ENCODE results near the gene ELMOD1. TPM values are rescaled to one million over a fixed set of nuclear protein-coding genes. Genes with fewer than 3 reads are reported as not detected.

Gene ELMOD1
- total and polyA plus RNA-seq, 2 of the 4 experiments (the other 2 are of a cell fraction): 0.18 to 0.29 TPM

GRCh38 chr11:107648242-107648641, 57.3 kb downstream of the ELMOD1 start:
- no peak overlapping the region for H2BK15ac ChIP-seq (ENCODE audit: low read depth, low read length)
- H2AFZ ChIP-seq (replicated peaks; ENCODE audit: low read length, poor library complexity): no peak overlapping the region
- no peak overlapping the region for H2AK9ac ChIP-seq (replicated peaks; ENCODE audit: low read depth, low read length, poor library complexity)
- DNase-seq: no peak
- H3K56ac ChIP-seq (ENCODE audit: extremely low read depth, insufficient read depth, low read length): no peak overlapping the region
- H3K4me2 ChIP-seq (ENCODE audit: low read depth, low read length): no peak overlapping the region
- ChIA-PET CTCF (interaction anchor here (0.6 kb wide), 1 partner anchor 1517 kb away, joined by 3 read pairs; no protein-coding TSS in a partner anchor), POLR2A (ENCODE audit: unreplicated experiment) (no interaction called here)
- no peak overlapping the region for H2AK5ac ChIP-seq (ENCODE audit: low read depth, low read length)
- no peak overlapping the region for H3K4me3 ChIP-seq (ENCODE audit: insufficient read depth, low read depth, low read length)
- peaks cover 4% of the 10 kb centered on the region; the same call in 1 of the 2 replicates for H3K27me3 ChIP-seq (ENCODE audit: control insufficient read depth, insufficient read depth, low read length)
- no peak overlapping the region for H4K8ac ChIP-seq (ENCODE audit: low read depth in 2 of 2, low read length in 2 of 2)
- no peaks in the 10 kb centered on the region for H4K20me1 ChIP-seq (ENCODE audit: insufficient read depth, low read length)
- dilution Hi-C loops (cut with HindIII; ENCODE audit: low sequenced_read_pairs, unreplicated experiment): no loop called here
- H3K36me3 ChIP-seq (ENCODE audit: control insufficient read depth, insufficient read depth, low read length): no peaks in the 10 kb centered on the region
- H3K9ac ChIP-seq (ENCODE audit: low read depth, low read length): no peak overlapping the region
- no peaks in the 10 kb centered on the region for H3K9me3 ChIP-seq (ENCODE audit: control insufficient read depth, insufficient read depth, low read length)
- no peak for TF ChIP-seq NFE2L2 (IDR thresholded peaks at IDR 0.05; ENCODE audit: low read depth, low read length)
- TF ChIP-seq BHLHE40 (IDR thresholded peaks at IDR 0.05; ENCODE audit: low read depth, low read length): no peak
- TF ChIP-seq CHD1 (IDR thresholded peaks at IDR 0.05; ENCODE audit: low read depth, low read length): no peak
- no peak for TF ChIP-seq ELK1 (IDR thresholded peaks at IDR 0.05; ENCODE audit: borderline replicate concordance, low read depth, low read length)
- H2BK5ac ChIP-seq (ENCODE audit: low read depth, low read length, poor library complexity, severe bottlenecking): no peak overlapping the region
- H2BK20ac ChIP-seq (ENCODE audit: low read depth, low read length): no peak overlapping the region
- BruUV-seq (replicated peaks): no TSS peak
- no peak overlapping the region for H4K5ac ChIP-seq (ENCODE audit: low read depth, low read length)
- no peak overlapping the region for H4K91ac ChIP-seq (ENCODE audit: insufficient read depth, low read depth, low read length)
- in situ Hi-C loops (cut with MboI; ENCODE audit: low sequenced_read_pairs): no loop called here
- H2BK120ac ChIP-seq (ENCODE audit: low read depth, low read length): no peak overlapping the region
- ATAC-seq (ENCODE audit: low read depth): no peak
- H3K4me1 ChIP-seq (ENCODE audit: control insufficient read depth, insufficient read depth, low read length): no peaks in the 10 kb centered on the region
- no peak overlapping the region for H3K14ac ChIP-seq (replicated peaks; ENCODE audit: low read depth, low read length)
- intact Hi-C loops (cut with micrococcal nuclease): no loop called here
- no peak overlapping the region for H3K4ac ChIP-seq (ENCODE audit: low read depth, low read length)
- H3K79me1 ChIP-seq (ENCODE audit: low read depth in 1 of 2, low read length in 2 of 2): no peaks in the 10 kb centered on the region
- H3K27ac ChIP-seq (ENCODE audit: insufficient read depth, low read length): no peak overlapping the region
- no CpG with 5 or more reads among the region's 3 CpGs for WGBS, 2 experiments (ENCODE audit: extremely low coverage in 2 of 2, insufficient read length in 1 of 2)
- no peaks in the 10 kb centered on the region for H3K9me1 ChIP-seq (ENCODE audit: insufficient read depth, low read length)
- H3K23ac ChIP-seq (ENCODE audit: low read depth, low read length): no peak overlapping the region
- no peak overlapping the region for H3K18ac ChIP-seq (ENCODE audit: low read depth, low read length)
